Aorta (tissue), 4 donors: Measurements from ENCODE around the gene FHDC1. TPM values are rescaled to one million over a fixed set of nuclear protein-coding genes. Genes with fewer than 3 reads are reported as not detected.

Source experiments
- polyA plus RNA-seq, 2 donors: library from polyadenylated mRNA; stranded (reverse); fragments of 200-250 nt; gene quantifications; one replicate each; pipeline ENCODE4 v1.2.3, GENCODE V29; 2013
- total RNA-seq, 2 donors: library from RNA; stranded (reverse); fragmentation: NEBNext Ultra II Directional; extraction: Animal tissue kit (Norgen Biotek cat#: 25700); gene quantifications; one replicate each; pipeline ENCODE4 v1.2.1, GENCODE V29; 2021
- donor health status: healthy with polysubstance abuse.
- donor health status: Bipolar disorder and iron deficiency.
- donor health status: DM: no; HTN: no; CAD: no.
- donor health status: DM: yes; HTN: yes; CAD: no.

Gene FHDC1
- total and polyA plus RNA-seq, 4 donors: 0.20 to 3.0 (median 1.1) TPM

Other genes with a start within 250 kb of the FHDC1 start
- under 1 TPM; 0.30 to 0.32 TPM for gene TIGD4, start 156.6 kb upstream of the FHDC1 start, total RNA-seq
- gene TIGD4, start 156.6 kb upstream of the FHDC1 start, polyA plus RNA-seq: not detected
- 10 to 100 TPM; 28.9 to 30.4 TPM for gene ARFIP1, start 156.4 kb upstream of the FHDC1 start, total RNA-seq
- gene ARFIP1, start 156.4 kb upstream of the FHDC1 start, polyA plus RNA-seq: 10 to 100 TPM; 16.5 to 27.8 TPM